Neural crest cell (in vitro differentiated cells): Measurements from ENCODE around the gene ITGAL. TPM values are rescaled to one million over a fixed set of nuclear protein-coding genes. Genes with fewer than 3 reads are reported as not detected.

Source experiments
- DNase-seq: peaks from one replicate; pipeline ENCODE4 v3.0.0; 2021; ENCODE audit warnings: low read depth, mixed read lengths, low spot score
- H3K27ac Mint-ChIP-seq: one replicate; pipeline ENCODE4 v1.8.0; 2021; ENCODE audit warnings: mild to moderate bottlenecking, mixed read lengths; ENCODE audit not compliant: unreplicated experiment
- H3K27me3 Mint-ChIP-seq: 2 replicates; pipeline ENCODE4 v1.8.0; 2021; ENCODE audit warnings: low read depth, mild to moderate bottlenecking, mixed read lengths
- H3K36me3 Mint-ChIP-seq: 2 replicates; pipeline ENCODE4 v1.8.0; 2021; ENCODE audit warnings: low read depth, mild to moderate bottlenecking, mixed read lengths
- H3K4me1 Mint-ChIP-seq: 2 replicates; pipeline ENCODE4 v1.8.0; 2021; ENCODE audit warnings: mixed read lengths
- H3K4me3 Mint-ChIP-seq: one replicate; pipeline ENCODE4 v1.8.0; 2021; ENCODE audit warnings: mild to moderate bottlenecking, mixed read lengths
- H3K9me3 Mint-ChIP-seq: 2 replicates; pipeline ENCODE4 v1.8.0; 2021; ENCODE audit warnings: mixed read lengths
- total RNA-seq: library from RNA; stranded (reverse); gene quantifications from 2 replicates; pipeline ENCODE4 v1.2.1, GENCODE V29; 2021
- TF ChIP-seq, protein P1 (sequence below): fragments of 200-600 bp; sonication (generic); conservative IDR thresholded peaks from 2 replicates; pipeline ENCODE4 v1.5.0; 2021; ENCODE audit warnings: antibody characterized with exemption, mild to moderate bottlenecking

Gene ITGAL
- total RNA-seq, 1 donor from 2014 or later: not detected

DNA sequence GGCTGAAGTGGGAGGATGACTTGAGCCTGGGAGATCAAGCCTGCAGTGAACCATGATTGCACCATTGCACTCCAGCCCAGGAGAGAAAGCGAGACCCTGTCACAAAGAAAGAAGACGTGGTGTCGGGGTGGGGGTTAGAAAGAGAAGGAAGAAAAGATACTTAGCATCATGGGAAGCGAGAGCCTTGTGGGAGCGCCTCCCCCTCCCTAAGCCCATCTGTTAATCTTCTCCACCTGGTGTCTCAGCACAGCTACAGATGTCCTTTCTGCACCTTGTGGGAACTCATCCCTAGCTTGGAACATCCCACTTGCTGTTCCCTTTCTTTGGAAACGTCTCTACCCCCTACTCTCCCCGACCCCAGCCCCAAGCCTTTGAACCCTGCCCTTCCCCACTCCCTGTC is 93.0 kb downstream of the ITGAL start:
- Mint-ChIP-seq H3K4me3 (peak overlapping the region; percentile 44), H3K9me3 (no peaks in the 10 kb centered on the region), H3K36me3 (no peaks in the 10 kb centered on the region), H3K4me1 (peaks cover 11% of the 10 kb centered on the region), H3K27me3 (no peaks in the 10 kb centered on the region), H3K27ac (no peak overlapping the region)
- DNase-seq: no peak
- TF ChIP-seq, protein P1, sequence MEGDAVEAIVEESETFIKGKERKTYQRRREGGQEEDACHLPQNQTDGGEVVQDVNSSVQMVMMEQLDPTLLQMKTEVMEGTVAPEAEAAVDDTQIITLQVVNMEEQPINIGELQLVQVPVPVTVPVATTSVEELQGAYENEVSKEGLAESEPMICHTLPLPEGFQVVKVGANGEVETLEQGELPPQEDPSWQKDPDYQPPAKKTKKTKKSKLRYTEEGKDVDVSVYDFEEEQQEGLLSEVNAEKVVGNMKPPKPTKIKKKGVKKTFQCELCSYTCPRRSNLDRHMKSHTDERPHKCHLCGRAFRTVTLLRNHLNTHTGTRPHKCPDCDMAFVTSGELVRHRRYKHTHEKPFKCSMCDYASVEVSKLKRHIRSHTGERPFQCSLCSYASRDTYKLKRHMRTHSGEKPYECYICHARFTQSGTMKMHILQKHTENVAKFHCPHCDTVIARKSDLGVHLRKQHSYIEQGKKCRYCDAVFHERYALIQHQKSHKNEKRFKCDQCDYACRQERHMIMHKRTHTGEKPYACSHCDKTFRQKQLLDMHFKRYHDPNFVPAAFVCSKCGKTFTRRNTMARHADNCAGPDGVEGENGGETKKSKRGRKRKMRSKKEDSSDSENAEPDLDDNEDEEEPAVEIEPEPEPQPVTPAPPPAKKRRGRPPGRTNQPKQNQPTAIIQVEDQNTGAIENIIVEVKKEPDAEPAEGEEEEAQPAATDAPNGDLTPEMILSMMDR: no peak

DNA sequence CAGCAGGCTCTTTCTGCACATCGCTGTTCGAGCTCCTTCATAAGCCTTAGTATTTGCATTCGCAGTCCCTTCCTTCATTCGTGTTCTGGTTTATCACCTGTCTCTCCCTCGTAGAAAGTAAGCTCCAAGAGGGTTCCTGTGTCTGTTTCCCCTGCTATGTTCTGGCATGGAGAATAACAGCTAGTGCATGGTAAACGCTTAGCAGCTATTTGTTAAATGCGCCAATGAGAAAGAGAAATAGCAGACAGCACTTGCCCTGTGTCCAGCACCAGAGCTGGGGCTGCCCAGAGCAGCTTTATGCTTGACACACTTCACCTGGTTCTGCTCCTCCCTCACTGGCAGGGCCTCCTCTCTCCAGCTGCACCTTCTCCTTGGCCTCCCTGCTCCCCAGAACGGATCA is 93.4 kb downstream of the ITGAL start:
- no peaks in the 10 kb centered on the region for H3K9me3 Mint-ChIP-seq
- no peaks in the 10 kb centered on the region for H3K36me3 Mint-ChIP-seq
- no peak for DNase-seq
- no peaks in the 10 kb centered on the region for H3K27me3 Mint-ChIP-seq
- peak overlapping the region; percentile 20 for H3K27ac Mint-ChIP-seq
- peaks cover 15% of the 10 kb centered on the region for H3K4me1 Mint-ChIP-seq
- peak overlapping the region; percentile 65 for H3K4me3 Mint-ChIP-seq
- TF ChIP-seq, protein P1: no peak

DNA sequence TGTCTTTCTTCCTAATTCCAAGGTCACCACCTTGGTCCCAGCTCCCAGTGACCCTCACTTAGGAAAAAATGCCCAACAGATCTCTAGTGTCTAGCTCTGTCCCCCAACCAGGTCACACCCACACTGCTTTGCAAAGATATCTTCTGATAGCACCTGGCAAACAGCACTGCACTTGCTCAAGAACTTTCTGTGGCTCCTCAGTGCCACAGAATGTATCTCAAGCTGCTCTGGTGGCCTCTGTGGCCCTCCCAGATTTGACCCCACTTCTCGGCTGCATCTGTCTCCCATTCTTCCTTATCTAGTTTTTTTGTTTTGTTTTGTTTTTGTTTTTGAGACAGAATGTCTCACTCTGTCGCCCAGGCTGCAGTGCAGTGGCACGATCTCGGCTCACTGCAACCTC is 94.0 kb downstream of the ITGAL start:
- peaks cover 16% of the 10 kb centered on the region for H3K4me1 Mint-ChIP-seq
- H3K9me3 Mint-ChIP-seq: no peaks in the 10 kb centered on the region
- no peak overlapping the region for H3K27ac Mint-ChIP-seq
- no peaks in the 10 kb centered on the region for H3K36me3 Mint-ChIP-seq
- no peak for DNase-seq
- no peaks in the 10 kb centered on the region for H3K27me3 Mint-ChIP-seq
- TF ChIP-seq, protein P1: no peak
- peak overlapping the region; percentile 65 for H3K4me3 Mint-ChIP-seq

DNA sequence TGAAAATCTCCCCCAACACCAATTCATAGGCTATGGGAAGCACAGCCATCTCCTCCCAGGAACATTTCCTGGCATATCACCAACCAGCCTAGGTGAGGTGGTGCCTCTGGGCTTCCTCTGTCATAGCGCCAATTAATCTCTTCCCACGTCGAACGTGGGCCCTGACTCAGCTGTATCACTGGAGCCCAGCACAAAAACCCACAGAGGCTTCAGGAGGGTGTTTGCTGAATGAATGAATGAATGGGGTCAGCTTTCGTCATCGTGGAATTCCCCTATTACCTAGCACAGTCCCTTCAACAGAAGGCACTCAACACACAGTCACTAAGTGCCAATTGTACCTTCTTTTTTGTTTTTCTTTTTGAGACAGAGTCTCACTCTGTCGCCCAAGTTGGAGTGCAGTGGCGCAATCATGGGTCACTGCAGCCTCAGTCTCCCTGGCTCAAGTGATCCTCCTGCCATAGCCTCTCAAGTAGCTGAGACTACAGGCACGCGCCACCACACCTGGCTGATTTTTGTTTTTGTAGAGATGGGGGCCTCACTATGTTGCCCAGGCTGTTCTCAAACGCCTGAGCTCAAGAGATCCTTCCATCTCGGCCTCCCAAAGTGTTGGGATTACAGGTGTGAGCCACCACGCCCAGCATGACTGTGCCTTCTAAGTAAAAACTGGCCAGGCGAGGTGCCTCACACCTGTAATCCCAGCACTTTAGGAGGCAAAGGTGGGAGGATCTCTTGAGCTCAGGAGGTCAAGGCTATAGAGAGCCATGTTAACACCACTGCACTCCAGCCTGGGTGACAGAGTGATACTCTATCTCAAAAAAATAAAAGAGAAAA is 94.8 kb downstream of the ITGAL start:
- Mint-ChIP-seq H3K4me1 (peaks cover 24% of the 10 kb centered on the region), H3K9me3 (no peaks in the 10 kb centered on the region), H3K36me3 (no peaks in the 10 kb centered on the region), H3K27ac (no peak overlapping the region), H3K27me3 (no peaks in the 10 kb centered on the region), H3K4me3 (peak overlapping the region; percentile 34)
- TF ChIP-seq, protein P1: no peak
- no peak for DNase-seq

DNA sequence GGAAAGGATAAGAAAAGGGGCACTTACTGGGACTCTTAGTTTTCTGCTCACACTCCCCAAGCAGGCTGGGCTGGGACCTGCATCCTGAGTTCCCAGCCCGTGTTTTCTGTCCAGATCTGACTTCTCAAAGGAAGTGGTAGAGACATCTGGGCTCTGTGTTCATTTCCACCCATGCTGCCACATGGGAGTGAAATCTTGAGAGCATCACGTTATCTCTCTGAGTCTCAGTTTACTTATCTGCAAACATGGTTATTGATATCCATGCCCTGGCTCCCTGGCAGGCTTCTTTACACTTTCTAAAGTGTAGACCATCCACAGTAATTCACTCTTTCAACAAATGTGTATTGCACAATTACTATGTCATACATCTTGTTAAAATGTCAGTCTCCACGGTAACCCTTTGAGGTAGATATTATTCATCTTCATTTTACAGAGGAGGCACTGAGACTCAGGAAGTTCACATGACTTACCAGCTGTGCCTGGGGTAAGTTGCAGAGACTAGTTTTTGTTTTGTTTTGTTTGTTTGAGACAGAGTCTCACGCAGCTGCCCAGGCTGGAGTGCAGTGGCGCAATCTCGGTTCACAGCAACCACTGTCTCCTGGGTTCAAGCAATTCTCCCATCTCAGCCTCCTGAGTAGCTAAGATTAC is 95.6 kb downstream of the ITGAL start:
- TF ChIP-seq, protein P1: no peak
- no peak overlapping the region for H3K27ac Mint-ChIP-seq
- peaks cover 26% of the 10 kb centered on the region for H3K4me1 Mint-ChIP-seq
- no peaks in the 10 kb centered on the region for H3K27me3 Mint-ChIP-seq
- no peak for DNase-seq
- H3K4me3 Mint-ChIP-seq: peak overlapping the region; percentile 34
- H3K36me3 Mint-ChIP-seq: no peaks in the 10 kb centered on the region
- H3K9me3 Mint-ChIP-seq: no peaks in the 10 kb centered on the region
